ENCODE results near the gene TNFRSF13B. TPM values are rescaled to one million over a fixed set of nuclear protein-coding genes. Genes with fewer than 3 reads are reported as not detected.

TNFRSF13B gene
- total RNA-seq, 4 donors from 2014 or later = 0.66 TPM; not detected in 3

DNA sequence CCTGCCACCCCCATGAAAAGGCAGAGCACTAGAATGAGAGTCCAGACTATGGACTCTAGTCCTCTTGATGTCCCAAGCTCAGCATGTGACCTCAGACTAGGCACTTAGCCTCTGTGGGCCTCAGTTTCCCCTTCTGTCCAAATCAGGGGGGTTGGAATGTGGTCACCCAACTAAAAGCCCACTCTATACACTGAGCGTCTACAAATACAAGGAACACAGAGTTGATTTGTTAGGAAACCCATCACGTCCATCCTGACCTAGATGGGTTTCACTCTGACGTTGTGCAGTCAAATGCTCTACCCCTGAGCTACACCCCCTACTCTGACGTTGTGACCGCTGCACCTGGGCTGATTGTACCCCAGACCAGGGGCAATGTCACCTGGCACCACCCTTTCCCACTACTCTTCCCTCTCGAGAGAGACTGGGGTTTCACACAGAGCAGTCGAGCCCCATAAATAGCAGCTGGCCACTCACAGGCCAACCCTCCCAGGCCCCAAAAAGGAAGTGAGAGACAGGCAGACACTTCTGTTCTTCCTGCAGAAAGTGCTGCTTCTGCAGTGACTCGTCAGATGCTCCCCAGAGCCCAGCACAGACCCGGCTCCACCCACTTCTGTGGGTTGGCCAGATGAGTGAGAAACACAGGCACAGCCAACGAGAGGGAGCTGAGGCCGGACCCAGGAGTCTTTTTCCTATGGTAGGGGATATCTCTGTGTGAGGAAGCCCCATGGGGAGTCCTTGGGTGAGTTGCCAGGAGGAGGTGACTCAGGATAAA, 16.1 kb upstream of the TNFRSF13B start:
- 39% methylated on average over 11 of the region's 11 CpGs for WGBS
- TF ChIP-seq POLR2AphosphoS5 (IDR thresholded peaks at IDR 0.05) (peak; percentile 31 to 37), POLR2A (IDR thresholded peaks at IDR 0.05; ENCODE audit: low read depth) (no peak)
- intact Hi-C loops (cut with DNase I) = no loop called here

GRCh38 chr17:16987066-16987829, 15.3 kb upstream of the TNFRSF13B start:
- WGBS = 87% methylated on average over 7 of the region's 10 CpGs
- Histone ChIP-seq H3K4me3 (no peak overlapping the region), H3K4me1 (peaks cover 0 to 14% (median 10%) of the 10 kb centered on the region in 4 donors), H3K27me3 (no peaks in the 10 kb centered on the region), H3K27ac (replicated peaks in 1 of 4) (peak overlapping the region in 1 of 4 donors; percentile 4), H3K9me3 (no peaks in the 10 kb centered on the region), H3K36me3 (no peaks in the 10 kb centered on the region)
- TF ChIP-seq EP300 (IDR thresholded peaks at IDR 0.05) (no peak), POLR2A (IDR thresholded peaks at IDR 0.05; ENCODE audit: low read depth) (no peak), CTCF (IDR thresholded peaks at IDR 0.05) (no peak), POLR2AphosphoS5 (IDR thresholded peaks at IDR 0.05) (no peak)
- intact Hi-C loops (cut with DNase I) = no loop called here
- no peak for DNase-seq (ENCODE audit: extremely low spot score)

More for the DNA sequence above, 16.1 kb upstream of the TNFRSF13B start:
- H3K27ac ChIP-seq (replicated peaks in 1 of 4) = peak overlapping the region in 1 of 4 donors; percentile 4
- H3K27me3 ChIP-seq = no peaks in the 10 kb centered on the region
- peak; percentile 95 for DNase-seq (ENCODE audit: extremely low spot score)
- H3K4me1 ChIP-seq = peaks cover 0 to 14% (median 10%) of the 10 kb centered on the region in 4 donors
- no peaks in the 10 kb centered on the region for H3K36me3 ChIP-seq
- H3K4me3 ChIP-seq = no peak overlapping the region
- H3K9me3 ChIP-seq = no peaks in the 10 kb centered on the region

DNA sequence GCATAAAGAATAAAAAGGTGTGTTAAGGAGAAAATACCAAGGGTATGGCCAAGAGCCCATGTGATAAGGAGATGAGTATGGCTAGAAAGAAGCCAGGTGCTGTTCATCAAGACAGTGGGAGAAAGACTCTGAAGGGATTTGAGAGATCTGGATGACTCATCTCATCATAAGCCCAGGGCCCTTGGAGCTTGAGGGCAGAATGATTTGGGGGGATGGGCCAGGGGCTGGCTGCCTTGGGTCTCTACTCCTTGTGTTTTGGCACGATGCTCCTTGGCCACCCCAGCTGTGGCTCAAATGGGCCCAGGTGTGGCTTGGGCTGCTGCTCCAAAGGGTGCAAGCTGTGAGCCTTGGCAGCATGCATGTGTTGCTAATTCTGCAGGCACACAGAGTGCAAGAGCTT, 14.5 kb upstream of the TNFRSF13B start:
- H3K4me3 ChIP-seq = no peak overlapping the region
- H3K9me3 ChIP-seq = no peaks in the 10 kb centered on the region
- DNase-seq (ENCODE audit: extremely low spot score) = no peak
- H3K27ac ChIP-seq (replicated peaks in 1 of 4) = no peak overlapping the region
- intact Hi-C loops (cut with DNase I) = no loop called here
- TF ChIP-seq EP300 (IDR thresholded peaks at IDR 0.05) (no peak), POLR2AphosphoS5 (IDR thresholded peaks at IDR 0.05) (no peak), POLR2A (IDR thresholded peaks at IDR 0.05; ENCODE audit: low read depth) (no peak), CTCF (IDR thresholded peaks at IDR 0.05) (no peak)
- no peaks in the 10 kb centered on the region for H3K27me3 ChIP-seq
- peaks cover 0 to 13% (median 7%) of the 10 kb centered on the region in 4 donors for H3K4me1 ChIP-seq
- WGBS = 63% methylated on average over 1 of the region's 1 CpG
- H3K36me3 ChIP-seq = no peaks in the 10 kb centered on the region

DNA sequence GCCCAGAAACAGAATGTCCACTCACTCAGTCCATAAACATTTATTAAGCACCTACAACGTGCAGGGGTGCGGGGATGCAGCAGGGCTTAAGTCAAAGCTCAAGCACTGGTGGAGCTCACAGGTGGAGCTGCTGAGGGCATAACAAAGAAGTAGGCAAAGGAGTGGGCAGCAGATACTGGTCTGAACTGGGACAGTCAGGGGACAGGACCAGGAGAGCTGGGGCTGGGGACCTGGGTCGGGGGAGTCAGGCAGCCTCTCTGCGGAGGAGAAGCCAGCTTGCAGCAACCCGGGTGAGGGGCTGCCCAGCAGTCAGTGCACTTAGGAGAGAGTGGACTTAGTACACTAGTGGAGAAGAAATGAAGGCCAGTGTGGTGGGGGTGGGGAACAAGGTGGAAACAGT, 10.0 kb upstream of the TNFRSF13B start:
- intact Hi-C loops (cut with DNase I) = no loop called here
- no peak overlapping the region for H3K4me3 ChIP-seq
- no peak for DNase-seq (ENCODE audit: extremely low spot score)
- H3K27ac ChIP-seq (replicated peaks in 1 of 4) = no peak overlapping the region
- TF ChIP-seq EP300 (IDR thresholded peaks at IDR 0.05) = no peak
- TF ChIP-seq CTCF (IDR thresholded peaks at IDR 0.05) = no peak
- TF ChIP-seq POLR2AphosphoS5 (IDR thresholded peaks at IDR 0.05) = no peak
- TF ChIP-seq POLR2A (IDR thresholded peaks at IDR 0.05; ENCODE audit: low read depth) = no peak
- 85% methylated on average over 5 of the region's 5 CpGs for WGBS
- no peaks in the 10 kb centered on the region for H3K4me1 ChIP-seq
- no peaks in the 10 kb centered on the region for H3K36me3 ChIP-seq
- no peaks in the 10 kb centered on the region for H3K27me3 ChIP-seq
- no peaks in the 10 kb centered on the region for H3K9me3 ChIP-seq

Measured in esophagus muscularis mucosa (tissue), 4 donors.